MM.1S (cell line): Measurements from ENCODE around the gene RBMS3.
"Not testable (repeated sequence)": the region's sequence is repeated elsewhere in the genome, so short reads cannot be mapped to it uniquely, and the experiment has no call there.

Source experiments
- DNase-seq: peaks from one replicate; pipeline ENCODE4 v3.0.0-alpha.2; 2015
- H2AFZ ChIP-seq: fragments of 300-600 bp; sonication (generic); 2 replicates; pipeline ENCODE4 v1.6.0; 2016; ENCODE audit warnings: antibody characterized with exemption, low read length
- H3F3A ChIP-seq: fragments of 300-600 bp; sonication (generic); 2 replicates; pipeline ENCODE4 v1.6.1; 2016; ENCODE audit warnings: mild to moderate bottlenecking, antibody characterized with exemption, low read length, moderate library complexity, mixed read lengths; ENCODE audit not compliant: insufficient read depth
- H3K27ac ChIP-seq: fragments of 300-600 bp; sonication (generic); 2 replicates; pipeline ENCODE4 v1.5.1; 2016; ENCODE audit warnings: mild to moderate bottlenecking, low read length
- H3K27me3 ChIP-seq: fragments of 300-600 bp; sonication (generic); replicated peaks from 2 replicates; pipeline ENCODE4 v1.6.0; 2016; ENCODE audit warnings: low read length; ENCODE audit not compliant: insufficient read depth
- H3K36me3 ChIP-seq: fragments of 300-600 bp; sonication (generic); replicated peaks from 2 replicates; pipeline ENCODE4 v1.6.1; 2016; ENCODE audit warnings: mild to moderate bottlenecking, low read length, mixed read lengths; ENCODE audit not compliant: insufficient read depth
- H3K4me1 ChIP-seq: fragments of 300-600 bp; sonication (generic); 2 replicates; pipeline ENCODE4 v1.6.1; 2016; ENCODE audit warnings: low read length, mixed read lengths
- H3K4me2 ChIP-seq: fragments of 300-600 bp; sonication (generic); 2 replicates; pipeline ENCODE4 v1.6.0; 2016; ENCODE audit warnings: low read depth, low read length
- H3K4me3 ChIP-seq: fragments of 300-600 bp; sonication (generic); 2 replicates; pipeline ENCODE4 v1.5.1; 2016; ENCODE audit warnings: low read length, mixed read lengths
- H3K79me2 ChIP-seq: fragments of 300-600 bp; sonication (generic); 2 replicates; pipeline ENCODE4 v1.6.1; 2016; ENCODE audit warnings: mixed run types, low read length, mixed read lengths
- H3K9ac ChIP-seq: fragments of 300-600 bp; sonication (generic); 2 replicates; pipeline ENCODE4 v1.6.1; 2016; ENCODE audit warnings: low read length, mixed read lengths
- H3K9me2 ChIP-seq: fragments of 300-600 bp; sonication (generic); replicated peaks from 2 replicates; pipeline ENCODE4 v1.6.1; 2016; ENCODE audit warnings: mild to moderate bottlenecking, low read length, mixed read lengths; ENCODE audit not compliant: insufficient read depth
- H3K9me3 ChIP-seq: fragments of 300-600 bp; sonication (generic); replicated peaks from 2 replicates; pipeline ENCODE4 v1.6.1; 2016; ENCODE audit warnings: mild to moderate bottlenecking, low read length, mixed read lengths; ENCODE audit not compliant: insufficient read depth
- H4K20me1 ChIP-seq: fragments of 300-600 bp; sonication (generic); 2 replicates; pipeline ENCODE4 v1.6.1; 2016; ENCODE audit warnings: mild to moderate bottlenecking, low read length, moderate library complexity, mixed read lengths; ENCODE audit not compliant: insufficient read depth
- CTCF ChIP-seq: fragments of 300-600 bp; sonication (generic); IDR thresholded peaks from 2 replicates; pipeline ENCODE4 v1.5.1; 2016; ENCODE audit warnings: antibody characterized with exemption, low read length, mixed read lengths
- EZH2 ChIP-seq: fragments of 300-600 bp; sonication (generic); optimal IDR thresholded peaks from 2 replicates; pipeline ENCODE3; 2017; ENCODE audit warnings: low read depth, mild to moderate bottlenecking, antibody characterized with exemption, low read length, mixed read lengths
- EZH2phosphoT487 ChIP-seq: fragments of 300-600 bp; sonication (generic); IDR thresholded peaks from 2 replicates; pipeline ENCODE4 v1.6.1; 2018; ENCODE audit warnings: antibody characterized with exemption, low read length

Gene RBMS3

GRCh38 chr3:29463304-29463703 is 182.4 kb downstream of the RBMS3 start:
- no peaks in the 10 kb centered on the region for H3K9me2 ChIP-seq
- H3K9me3 ChIP-seq = no peaks in the 10 kb centered on the region
- H3K4me3 ChIP-seq = no peak overlapping the region
- no peak overlapping the region for H3K9ac ChIP-seq
- no peaks in the 10 kb centered on the region for H4K20me1 ChIP-seq
- H3K27ac ChIP-seq = no peak overlapping the region
- no peaks in the 10 kb centered on the region for H3F3A ChIP-seq
- TF ChIP-seq CTCF (no peak), EZH2 (no peak), EZH2phosphoT487 (no peak)
- no peak for DNase-seq
- no peaks in the 10 kb centered on the region for H3K36me3 ChIP-seq
- H3K4me2 ChIP-seq = no peak overlapping the region
- no peak overlapping the region for H2AFZ ChIP-seq
- no peaks in the 10 kb centered on the region for H3K4me1 ChIP-seq
- H3K27me3 ChIP-seq = no peaks in the 10 kb centered on the region
- no peaks in the 10 kb centered on the region for H3K79me2 ChIP-seq

DNA sequence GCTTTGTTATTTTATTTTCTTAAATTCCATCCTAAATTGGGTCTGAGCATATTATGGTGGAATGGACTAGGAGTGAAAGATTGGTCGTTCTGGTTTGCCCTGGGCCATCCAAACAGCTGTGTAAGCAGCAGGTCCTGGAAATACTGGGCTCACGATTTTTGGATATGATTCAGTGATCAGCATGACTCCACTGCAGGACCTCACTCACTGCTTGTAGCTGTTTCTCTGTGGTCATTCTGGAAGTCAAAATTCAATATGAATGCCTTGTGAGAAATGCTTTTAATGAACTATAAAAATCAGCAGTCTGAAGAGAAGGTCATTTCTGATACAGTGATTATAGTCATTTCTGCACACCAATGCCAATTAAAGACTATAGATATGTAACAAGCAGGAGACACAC is 185.0 kb downstream of the RBMS3 start:
- H3K9me3 ChIP-seq = no peaks in the 10 kb centered on the region
- no peaks in the 10 kb centered on the region for H3K36me3 ChIP-seq
- H3K4me3 ChIP-seq = no peak overlapping the region
- no peak overlapping the region for H2AFZ ChIP-seq
- TF ChIP-seq EZH2phosphoT487 = no peak
- no peak for TF ChIP-seq CTCF
- no peak for TF ChIP-seq EZH2
- no peaks in the 10 kb centered on the region for H3K9me2 ChIP-seq
- no peaks in the 10 kb centered on the region for H3K79me2 ChIP-seq
- no peaks in the 10 kb centered on the region for H3K4me1 ChIP-seq
- H3K27ac ChIP-seq = no peak overlapping the region
- DNase-seq = no peak
- H4K20me1 ChIP-seq = no peaks in the 10 kb centered on the region
- no peaks in the 10 kb centered on the region for H3K27me3 ChIP-seq
- no peak overlapping the region for H3K9ac ChIP-seq
- H3K4me2 ChIP-seq = no peak overlapping the region
- no peaks in the 10 kb centered on the region for H3F3A ChIP-seq

GRCh38 chr3:29466442-29466841 is 185.6 kb downstream of the RBMS3 start:
- H3K79me2 ChIP-seq = no peaks in the 10 kb centered on the region
- no peaks in the 10 kb centered on the region for H3K36me3 ChIP-seq
- no peaks in the 10 kb centered on the region for H3F3A ChIP-seq
- no peaks in the 10 kb centered on the region for H3K27me3 ChIP-seq
- H3K4me3 ChIP-seq = no peak overlapping the region
- H3K9ac ChIP-seq = no peak overlapping the region
- H3K4me1 ChIP-seq = no peaks in the 10 kb centered on the region
- H3K9me2 ChIP-seq = no peaks in the 10 kb centered on the region
- no peak overlapping the region for H2AFZ ChIP-seq
- no peak for DNase-seq
- H3K9me3 ChIP-seq = no peaks in the 10 kb centered on the region
- no peak overlapping the region for H3K27ac ChIP-seq
- H3K4me2 ChIP-seq = no peak overlapping the region
- no peaks in the 10 kb centered on the region for H4K20me1 ChIP-seq
- no peak for TF ChIP-seq EZH2phosphoT487

DNA sequence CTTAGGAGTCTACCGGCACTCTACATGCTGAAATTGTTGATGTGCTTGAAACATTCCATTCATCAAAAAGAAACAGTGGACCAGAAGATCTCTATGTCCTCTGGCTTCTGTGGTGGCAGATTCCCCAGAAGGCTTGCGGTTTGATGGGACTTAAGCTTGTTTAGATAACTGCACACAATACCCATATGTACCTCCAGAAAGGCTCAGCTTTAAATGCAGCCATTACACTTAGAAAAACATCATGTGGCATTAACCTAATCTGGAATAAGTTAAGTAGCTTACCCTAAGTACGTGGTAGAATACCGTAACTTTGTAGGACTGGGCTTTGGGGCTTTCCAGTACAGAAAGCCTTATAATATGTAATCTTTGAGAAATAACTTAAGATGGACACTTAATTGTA is 187.3 kb downstream of the RBMS3 start:
- no peaks in the 10 kb centered on the region for H4K20me1 ChIP-seq
- H3F3A ChIP-seq = no peaks in the 10 kb centered on the region
- TF ChIP-seq EZH2 (no peak), CTCF (no peak), EZH2phosphoT487 (no peak)
- no peaks in the 10 kb centered on the region for H3K79me2 ChIP-seq
- no peaks in the 10 kb centered on the region for H3K9me2 ChIP-seq
- no peaks in the 10 kb centered on the region for H3K27me3 ChIP-seq
- H2AFZ ChIP-seq = no peak overlapping the region
- no peak for DNase-seq
- H3K9ac ChIP-seq = no peak overlapping the region
- no peak overlapping the region for H3K27ac ChIP-seq
- H3K4me3 ChIP-seq = no peak overlapping the region
- no peaks in the 10 kb centered on the region for H3K36me3 ChIP-seq
- no peak overlapping the region for H3K4me2 ChIP-seq
- no peaks in the 10 kb centered on the region for H3K9me3 ChIP-seq
- no peaks in the 10 kb centered on the region for H3K4me1 ChIP-seq

- not testable (repeated sequence) for H3K4me3 ChIP-seq, H3K9ac ChIP-seq, H3K4me1 ChIP-seq, H3K9me3 ChIP-seq, H3K36me3 ChIP-seq, H3K27me3 ChIP-seq, H3K9me2 ChIP-seq, H3K27ac ChIP-seq, H2AFZ ChIP-seq, H3K4me2 ChIP-seq, H3K79me2 ChIP-seq, H3F3A ChIP-seq, H4K20me1 ChIP-seq, DNase-seq
These were observed 192.8 kb downstream of the RBMS3 start for GRCh38 chr3:29473481-29474170.
